ENCODE results near the gene PNMT.
A peak's percentile ranks its signal among the peaks of the same experiment; 100 is the strongest.

The PNMT gene

DNA sequence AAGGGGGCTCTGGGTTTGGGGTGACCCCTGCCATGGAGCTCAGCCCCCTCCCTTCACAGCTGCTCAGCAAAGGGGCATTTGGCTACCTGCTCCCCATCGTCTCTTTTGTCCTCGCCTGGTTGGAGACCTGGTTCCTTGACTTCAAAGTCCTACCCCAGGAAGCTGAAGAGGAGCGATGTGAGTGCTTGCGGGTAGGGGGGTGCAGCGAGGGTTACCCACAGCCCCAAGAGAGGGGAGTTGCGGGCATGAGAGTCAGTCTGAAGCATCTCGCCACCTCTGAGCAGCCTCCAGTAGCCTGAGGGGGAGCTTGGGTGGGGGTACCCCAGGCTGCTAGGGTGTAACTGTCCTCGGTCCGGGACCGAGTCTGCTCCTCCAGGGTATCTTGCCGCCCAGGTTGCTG is 9.9 kb upstream of the PNMT start:
- no peak for DNase-seq

DNA sequence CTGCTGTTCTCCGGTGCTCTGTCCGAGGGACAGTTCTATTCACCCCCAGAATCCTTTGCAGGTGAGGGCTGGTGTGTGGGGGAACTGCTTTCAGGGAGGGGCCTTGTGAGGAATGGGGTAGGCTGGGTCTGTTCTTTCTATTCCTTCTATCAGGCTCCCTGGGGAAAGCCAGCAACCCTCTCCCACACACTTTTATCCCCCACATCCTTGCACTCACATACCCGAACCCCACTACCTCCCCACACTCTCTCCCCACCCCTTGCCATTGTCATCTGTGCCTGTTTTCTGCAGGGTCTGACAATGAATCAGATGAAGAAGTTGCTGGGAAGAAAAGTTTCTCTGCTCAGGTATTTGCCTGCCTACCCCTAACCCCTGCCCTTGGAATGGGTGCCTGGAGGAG is 9.5 kb upstream of the PNMT start:
- DNase-seq, result no peak

DNA sequence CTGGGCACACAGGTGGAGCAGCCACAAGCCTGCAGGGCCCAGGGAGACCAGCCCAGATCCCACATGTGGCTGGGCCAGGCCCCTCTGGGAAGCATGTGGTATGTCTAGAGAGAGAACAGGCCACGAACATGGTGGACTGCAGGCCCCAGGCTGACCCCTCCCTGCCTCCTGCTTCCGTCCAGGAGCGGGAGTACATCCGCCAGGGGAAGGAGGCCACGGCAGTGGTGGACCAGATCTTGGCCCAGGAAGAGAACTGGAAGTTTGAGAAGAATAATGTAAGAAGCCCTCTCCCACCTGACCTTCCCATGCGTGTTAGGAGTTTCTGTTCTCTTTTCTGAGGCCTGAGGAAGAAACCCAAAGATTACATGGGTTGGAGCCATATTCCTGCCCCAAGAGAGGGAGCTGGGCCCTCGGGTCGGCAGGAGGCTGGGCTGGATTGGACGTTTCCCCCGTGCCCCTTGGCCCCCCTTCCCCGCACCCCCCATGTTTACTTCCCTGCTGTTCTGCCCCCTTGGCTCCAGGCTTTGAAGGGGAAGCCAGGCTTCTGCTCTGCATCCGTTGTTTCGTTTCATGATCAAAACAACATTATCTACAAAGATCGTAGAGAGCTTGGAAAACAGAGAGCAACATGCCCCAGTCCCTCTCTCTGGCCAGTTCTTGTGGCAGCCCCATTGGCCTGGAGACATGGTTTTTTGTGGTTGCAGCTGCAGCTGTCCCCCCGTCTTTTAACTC is 8.8 kb upstream of the PNMT start:
- no peak for DNase-seq

GRCh38 chr17:39660011-39660360 is 8.3 kb upstream of the PNMT start:
- DNase-seq, result no peak

DNA sequence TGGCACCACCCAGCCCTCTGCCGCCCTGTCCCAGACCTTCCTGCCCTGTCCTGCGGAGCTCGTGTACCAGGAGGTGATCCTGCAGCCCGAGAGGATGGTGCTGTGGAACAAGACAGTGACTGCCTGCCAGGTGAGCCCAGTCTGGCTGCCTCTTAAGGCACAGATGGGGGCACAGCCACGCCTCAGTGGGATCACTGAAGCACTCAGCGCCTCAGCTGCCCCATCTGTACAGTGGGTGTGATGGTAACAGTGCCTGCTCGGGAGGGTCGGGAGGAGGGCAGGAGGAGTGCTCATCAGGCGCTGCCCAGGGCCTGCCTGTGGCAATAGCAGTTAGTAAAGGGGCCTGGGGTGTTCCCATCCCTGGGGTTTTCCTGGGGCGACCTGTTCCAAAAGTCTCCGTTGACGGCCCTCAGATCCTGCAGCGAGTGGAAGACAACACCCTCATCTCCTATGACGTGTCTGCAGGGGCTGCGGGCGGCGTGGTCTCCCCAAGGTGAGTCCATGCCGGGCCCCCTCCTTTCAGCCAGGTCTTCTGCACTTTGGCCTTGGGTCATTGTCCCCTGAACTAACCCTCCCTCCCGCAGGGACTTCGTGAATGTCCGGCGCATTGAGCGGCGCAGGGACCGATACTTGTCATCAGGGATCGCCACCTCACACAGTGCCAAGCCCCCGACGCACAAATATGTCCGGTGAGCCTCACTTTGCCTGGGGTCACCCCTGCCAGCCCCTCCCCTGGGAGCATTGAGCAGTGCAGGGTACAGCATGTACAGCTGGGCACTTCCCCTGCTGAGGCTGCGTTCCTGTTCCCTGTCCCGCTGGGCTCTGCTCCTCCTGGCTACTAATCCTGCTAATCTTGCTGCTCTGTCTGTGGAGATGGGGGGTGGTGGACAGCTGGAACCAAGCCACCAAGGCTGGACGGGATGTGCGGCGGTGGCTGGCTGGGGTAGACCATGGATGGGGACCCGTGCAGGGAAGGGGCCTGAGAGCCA is 7.6 kb upstream of the PNMT start:
- DNase-seq, result no peak

DNA sequence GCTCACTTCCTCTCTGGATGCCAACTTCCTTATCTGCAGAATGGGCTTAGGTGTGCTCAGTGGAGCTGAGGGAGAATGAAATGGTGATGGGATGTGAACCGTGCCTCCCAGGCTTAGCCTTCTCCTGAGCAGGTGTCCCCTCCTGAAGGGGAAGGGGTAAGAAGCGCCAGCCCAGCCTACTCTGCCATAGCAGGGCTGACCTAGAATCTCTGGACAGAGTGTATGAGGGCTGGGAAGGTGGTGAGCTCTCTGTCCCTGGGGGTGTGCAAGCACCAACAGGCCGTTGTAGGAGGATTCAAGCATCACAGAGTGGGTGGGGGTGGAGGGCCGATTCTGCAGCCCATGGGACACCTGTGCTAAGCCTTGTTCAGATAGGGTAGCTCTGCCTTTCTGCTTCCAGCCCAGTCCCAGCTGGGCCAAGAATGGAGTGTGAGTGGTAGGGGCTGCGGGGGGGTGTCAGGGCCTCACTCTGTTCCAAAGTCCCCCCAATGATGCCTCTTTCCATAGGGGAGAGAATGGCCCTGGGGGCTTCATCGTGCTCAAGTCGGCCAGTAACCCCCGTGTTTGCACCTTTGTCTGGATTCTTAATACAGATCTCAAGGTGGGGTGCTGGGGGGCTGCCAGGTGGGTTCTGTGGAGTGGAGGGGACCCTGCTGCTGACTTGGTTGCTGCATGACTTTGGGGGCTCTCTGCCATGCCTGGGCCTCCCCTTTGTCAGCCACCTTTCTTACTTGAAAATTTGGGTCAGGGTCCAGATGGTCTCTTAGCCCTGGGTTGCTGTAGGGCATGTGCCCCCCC is 6.3 kb upstream of the PNMT start:
- DNase-seq, result no peak

DNA sequence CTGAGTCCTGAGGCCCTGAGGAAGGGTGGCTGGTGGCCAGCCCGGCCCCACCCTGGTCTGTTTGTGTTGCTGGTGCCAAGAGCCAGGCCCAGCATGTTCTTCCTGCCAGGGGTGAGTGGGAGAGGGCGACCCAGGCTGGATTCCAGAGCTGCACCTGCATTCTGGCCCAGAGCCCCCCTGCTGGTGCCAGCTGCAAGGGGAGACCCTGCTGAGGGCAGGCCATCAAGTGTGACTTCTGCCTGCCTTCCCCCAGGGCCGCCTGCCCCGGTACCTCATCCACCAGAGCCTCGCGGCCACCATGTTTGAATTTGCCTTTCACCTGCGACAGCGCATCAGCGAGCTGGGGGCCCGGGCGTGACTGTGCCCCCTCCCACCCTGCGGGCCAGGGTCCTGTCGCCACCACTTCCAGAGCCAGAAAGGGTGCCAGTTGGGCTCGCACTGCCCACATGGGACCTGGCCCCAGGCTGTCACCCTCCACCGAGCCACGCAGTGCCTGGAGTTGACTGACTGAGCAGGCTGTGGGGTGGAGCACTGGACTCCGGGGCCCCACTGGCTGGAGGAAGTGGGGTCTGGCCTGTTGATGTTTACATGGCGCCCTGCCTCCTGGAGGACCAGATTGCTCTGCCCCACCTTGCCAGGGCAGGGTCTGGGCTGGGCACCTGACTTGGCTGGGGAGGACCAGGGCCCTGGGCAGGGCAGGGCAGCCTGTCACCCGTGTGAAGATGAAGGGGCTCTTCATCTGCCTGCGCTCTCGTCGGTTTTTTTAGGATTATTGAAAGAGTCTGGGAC is 5.5 kb upstream of the PNMT start:
- no peak for DNase-seq

GRCh38 chr17:39663340-39663687 is 4.9 kb upstream of the PNMT start:
- no peak for DNase-seq

DNA sequence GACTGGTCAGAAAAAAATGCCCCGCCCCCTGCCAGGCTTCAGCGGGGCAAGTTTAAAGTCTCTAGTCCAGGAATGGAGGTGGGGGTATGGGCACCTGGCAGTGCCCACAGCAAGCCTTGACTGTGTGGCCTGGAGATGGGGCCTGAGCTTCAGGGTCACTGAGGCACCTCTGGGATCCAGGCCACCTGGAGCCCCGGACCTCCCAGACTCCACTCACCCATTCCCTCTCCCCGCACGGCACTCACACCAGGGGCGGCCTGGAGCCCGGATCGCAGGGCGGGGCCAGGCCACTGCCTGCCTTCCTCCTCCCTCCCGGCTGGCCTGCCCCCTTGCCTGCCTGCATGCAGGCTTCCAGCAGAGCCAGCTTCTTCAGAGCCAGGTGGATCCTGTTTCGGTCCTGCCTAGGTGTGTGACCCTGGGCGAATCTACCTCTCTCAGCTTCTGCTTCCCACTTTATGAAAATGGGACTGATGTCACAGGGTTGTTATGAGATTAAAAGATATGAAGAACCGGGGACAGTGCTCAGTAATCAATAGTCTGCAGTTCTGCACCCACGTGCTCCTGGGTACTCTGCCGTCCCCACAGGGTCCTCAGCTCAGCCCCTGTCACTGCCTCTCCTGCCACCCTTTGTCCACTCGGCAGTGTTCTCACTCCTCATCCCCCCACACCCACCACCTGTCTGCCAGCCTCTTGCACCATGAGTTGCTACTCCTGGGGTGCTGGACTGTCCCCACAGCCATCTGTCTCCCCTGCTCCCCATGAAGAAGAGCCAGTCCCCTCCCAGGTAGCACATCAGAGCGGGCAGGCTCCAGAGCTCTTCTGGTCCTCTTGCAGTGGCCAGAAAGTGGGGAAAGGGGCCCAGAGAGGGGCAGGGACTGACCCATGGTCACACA is 4.3 kb upstream of the PNMT start:
- DNase-seq, result no peak

- no peak for DNase-seq
Observed at GRCh38 chr17:39664581-39665561, 3.4 kb upstream of the PNMT start, which contains the start of gene TCAP. TSS of gene TCAP (plus strand) at chr17:39665349. CDS start at chr17:39665360, 11 bp downstream.

DNA sequence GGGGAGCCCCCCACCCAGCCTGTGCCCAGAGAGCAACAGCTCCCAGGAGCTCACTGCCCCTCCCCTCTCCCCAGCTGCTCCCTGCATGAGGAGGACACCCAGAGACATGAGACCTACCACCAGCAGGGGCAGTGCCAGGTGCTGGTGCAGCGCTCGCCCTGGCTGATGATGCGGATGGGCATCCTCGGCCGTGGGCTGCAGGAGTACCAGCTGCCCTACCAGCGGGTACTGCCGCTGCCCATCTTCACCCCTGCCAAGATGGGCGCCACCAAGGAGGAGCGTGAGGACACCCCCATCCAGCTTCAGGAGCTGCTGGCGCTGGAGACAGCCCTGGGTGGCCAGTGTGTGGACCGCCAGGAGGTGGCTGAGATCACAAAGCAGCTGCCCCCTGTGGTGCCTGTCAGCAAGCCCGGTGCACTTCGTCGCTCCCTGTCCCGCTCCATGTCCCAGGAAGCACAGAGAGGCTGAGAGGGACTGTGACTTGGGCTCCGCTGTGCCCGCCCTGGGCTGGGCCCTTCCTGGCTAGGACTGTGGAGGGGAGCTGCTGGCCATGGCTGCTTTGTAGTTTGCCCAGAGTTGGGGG is 2.5 kb upstream of the PNMT start:
- no peak for DNase-seq

GRCh38 chr17:39666231-39666600 is 2.0 kb upstream of the PNMT start:
- no peak for DNase-seq

DNA sequence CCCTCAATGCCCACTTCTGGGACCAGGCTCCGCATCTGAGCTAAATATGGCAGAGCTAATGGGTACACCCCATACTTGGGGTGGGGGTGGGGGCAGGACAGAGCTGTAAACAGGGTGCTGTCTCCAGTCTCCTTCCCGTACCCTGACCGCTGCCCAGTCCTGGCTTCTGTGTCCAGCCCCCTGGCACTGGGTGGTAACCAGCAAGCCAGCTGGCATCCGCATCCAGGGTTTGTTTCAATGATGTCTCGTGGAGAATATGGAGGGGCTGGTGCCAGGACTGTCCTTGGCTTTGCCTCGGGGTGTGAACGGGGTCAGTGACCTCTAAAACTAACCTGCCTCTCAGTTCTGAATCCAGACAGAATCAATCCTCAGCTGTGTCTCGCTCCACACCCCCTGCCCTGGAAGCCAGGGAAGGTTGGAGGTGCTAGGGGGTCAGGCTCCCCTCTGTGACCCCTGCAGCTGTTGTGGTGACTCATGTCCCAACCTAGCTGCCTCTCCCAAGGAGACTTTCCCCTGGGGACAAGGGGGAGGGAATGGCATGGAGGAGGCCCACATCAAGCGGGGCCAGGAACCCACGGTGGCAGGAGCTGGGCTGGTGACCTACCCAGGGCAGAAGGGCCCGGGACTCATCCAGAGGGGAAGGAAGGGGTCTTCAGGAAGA is 1.5 kb upstream of the PNMT start:
- DNase-seq, result no peak

DNA sequence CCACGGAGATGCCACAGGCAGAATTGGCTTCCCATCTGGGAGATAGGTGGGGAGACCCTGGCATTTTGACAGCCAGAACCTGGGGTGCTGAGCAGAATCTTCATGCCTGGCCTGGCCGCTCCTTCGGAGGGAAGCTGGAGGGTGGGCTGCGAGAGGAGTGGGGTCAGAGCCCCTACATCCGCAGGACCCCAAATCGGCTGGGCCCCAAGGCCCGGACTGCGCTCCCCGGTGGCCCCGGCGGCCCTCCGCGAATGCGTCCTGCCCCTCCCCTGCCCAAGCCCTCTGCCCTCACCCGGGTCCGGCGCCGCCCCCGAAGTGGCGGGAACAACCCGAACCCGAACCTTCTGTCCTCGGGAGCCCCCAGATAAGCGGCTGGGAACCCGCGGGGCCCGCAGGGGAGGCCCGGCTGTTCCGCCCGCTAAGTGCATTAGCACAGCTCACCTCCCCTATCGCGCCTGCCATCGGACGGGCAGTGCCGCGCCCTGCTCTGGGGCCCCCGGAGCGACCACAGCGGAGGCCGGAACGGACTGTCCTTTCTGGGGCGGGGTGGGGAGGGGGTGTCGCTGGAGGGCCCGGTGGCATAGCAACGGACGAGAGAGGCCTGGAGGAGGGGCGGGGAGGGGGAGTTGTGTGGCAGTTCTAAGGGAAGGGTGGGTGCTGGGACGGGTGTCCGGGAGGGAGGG is 850 bp upstream of the PNMT start:
- no peak for DNase-seq

GRCh38 chr17:39669897-39670735 is 1.9 kb downstream of the PNMT start:
- no peak for DNase-seq

GRCh38 chr17:39670746-39671145 is 2.5 kb downstream of the PNMT start:
- DNase-seq, result no peak

GRCh38 chr17:39671651-39672521 is 3.6 kb downstream of the PNMT start:
- peak; percentile 38 for DNase-seq
